GM21737 (cell line): ENCODE measurements around the gene ARID1B.

Source experiments
- ATAC-seq: cut with Tn5 transposase; IDR thresholded peaks from one replicate; pipeline ENCODE4 v1.9.1; 2021; ENCODE audit warnings: mild to moderate bottlenecking, moderate library complexity; ENCODE audit not compliant: unreplicated experiment

Gene ARID1B

DNA sequence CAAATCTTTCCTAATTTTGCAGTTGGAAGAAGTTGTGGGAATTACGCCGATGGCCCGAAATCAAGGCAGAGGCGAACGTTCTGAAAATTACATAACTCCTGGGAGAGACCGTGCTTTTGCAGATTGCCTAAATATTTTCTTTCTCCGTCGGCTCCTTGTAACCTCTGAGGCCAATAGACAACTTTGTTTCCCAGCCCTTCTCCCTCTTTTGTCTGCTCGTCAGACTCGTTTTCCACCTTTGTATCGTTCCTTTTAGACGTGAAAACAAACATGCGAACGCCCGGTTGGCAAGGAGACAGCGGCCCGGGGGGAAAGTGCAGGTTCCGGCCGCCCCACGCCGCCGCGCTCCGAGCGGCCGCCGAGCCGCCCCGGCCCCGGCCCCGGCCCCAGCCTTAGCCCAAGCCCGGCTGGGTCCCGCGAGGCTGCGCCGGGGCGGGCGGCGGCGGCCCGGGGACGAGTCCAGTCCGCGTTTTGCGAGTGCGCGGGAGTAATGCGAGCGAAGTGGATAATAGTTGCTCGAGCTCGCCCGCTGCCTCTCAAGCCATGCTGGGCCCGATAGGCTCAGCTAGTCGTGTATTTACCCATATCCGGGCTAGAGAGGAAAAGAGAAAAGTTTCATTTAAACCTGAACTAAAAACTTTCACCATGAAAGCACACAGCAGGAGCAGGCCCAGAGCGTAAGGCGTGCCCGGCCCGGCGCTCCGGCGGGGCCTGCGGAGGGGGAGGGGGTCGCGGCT, at the start of gene ARID1B:
Gene ARID1B (plus strand): TSS at position 539 of the 737 bp plus-strand sequence. CDS start 303 bp downstream, outside the sequence.
- peak; percentile 40 for ATAC-seq

DNA sequence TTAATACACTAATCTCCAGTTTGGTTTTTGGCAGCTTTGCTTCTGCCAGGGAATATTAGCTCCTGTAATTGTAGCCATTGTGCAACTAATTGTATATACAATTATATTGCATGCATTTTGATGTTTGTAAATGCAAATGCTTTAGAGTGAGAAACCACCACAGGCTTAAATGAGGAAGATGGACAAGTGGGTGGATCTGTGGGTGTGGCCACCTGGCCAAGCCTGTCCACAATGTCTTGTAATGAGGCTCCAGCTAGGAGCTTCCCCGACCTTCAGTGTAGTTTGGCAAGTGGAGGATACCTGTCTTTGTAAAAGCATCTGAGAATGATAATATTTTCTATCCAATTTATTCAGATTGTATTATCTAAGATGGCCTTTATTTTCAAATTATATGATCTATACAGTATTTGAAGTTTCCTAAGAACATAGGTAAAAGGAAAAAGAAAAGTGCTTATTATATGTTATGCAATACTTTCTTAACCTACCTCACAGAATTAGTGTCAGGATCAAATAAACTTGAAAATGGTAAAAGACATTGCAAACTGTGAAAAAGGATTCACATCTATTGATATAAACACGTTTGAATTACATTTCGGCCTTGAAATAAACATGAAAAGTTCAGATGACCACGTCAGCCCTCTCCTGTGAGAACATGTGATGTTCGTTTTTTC, 49.3 kb upstream of the ARID1B start:
- ATAC-seq = no peak

DNA sequence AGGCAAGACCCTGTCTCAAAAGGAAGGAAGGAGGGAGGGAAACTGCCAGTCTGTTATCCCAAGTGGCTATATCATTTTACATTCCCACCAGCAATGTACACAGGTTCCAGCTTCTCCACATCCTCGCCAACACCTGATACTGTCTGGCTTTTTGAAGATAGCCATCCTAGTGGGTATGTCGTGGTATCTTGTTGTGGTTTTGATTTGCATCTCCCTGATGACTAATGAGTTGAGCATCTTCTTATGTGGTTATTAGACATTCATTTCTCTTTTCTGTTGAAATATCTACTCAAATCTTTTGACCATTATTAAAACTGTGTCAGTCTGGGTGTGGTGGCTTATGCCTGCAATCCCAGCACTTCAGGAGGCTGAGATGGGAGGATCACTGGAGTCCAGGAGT, 47.9 kb upstream of the ARID1B start:
- no peak for ATAC-seq

DNA sequence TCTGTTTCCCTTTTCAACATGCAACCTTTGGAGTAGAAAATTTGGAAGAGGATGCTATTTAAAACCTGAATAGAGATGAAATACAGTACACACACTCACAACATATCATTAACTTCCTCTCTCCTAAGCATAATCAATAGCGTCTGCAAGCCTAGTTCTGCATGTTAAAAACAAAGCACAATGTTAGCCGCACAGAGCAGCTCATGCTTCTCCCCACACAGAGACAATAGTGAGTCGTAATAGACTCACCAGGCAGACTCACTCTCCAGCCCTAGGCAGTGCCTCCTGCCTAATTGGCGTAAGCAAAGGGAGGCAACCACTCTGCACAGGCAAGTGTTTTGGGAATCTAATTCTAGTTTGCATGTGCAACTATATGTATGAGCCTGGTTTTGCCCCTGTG, 45.8 kb upstream of the ARID1B start:
- ATAC-seq = no peak

DNA sequence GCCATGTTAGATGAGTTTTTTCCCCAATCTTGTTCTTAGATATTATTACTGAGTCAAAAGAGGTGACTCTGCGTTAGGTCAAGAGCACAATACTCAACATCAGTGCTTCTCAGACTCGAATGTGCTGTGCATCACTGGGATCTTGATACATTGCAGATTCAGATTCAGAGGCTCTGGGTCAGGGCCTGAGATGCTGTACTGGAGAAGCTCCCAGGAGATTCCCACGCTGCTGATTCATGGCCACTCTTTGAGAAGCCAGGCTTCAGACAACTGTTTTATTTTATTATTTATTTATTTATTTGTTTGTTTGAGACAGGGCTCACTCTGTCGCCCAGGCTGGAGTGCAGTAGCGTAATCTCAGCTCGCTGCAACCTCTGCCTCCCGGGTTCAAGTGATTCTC, 41.4 kb upstream of the ARID1B start:
- ATAC-seq = no peak

DNA sequence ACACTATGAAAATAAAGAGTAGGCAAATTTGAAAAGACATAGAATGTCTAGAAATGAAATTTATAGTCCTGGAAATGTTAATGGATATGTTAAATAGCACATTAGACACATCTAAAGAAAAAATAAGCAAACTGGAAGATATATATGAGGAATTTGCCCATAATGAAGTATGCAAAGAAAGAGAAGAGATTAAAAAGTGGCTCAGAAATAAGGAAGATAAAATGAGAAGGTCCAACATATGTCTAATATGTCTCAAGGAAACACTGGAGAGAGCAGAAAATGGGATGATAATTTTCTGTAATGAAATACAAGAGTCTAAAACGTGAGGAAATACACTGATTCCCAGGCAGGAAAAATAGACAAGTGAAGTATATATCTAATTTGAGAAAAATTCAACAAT, 36.6 kb upstream of the ARID1B start:
- ATAC-seq = no peak

DNA sequence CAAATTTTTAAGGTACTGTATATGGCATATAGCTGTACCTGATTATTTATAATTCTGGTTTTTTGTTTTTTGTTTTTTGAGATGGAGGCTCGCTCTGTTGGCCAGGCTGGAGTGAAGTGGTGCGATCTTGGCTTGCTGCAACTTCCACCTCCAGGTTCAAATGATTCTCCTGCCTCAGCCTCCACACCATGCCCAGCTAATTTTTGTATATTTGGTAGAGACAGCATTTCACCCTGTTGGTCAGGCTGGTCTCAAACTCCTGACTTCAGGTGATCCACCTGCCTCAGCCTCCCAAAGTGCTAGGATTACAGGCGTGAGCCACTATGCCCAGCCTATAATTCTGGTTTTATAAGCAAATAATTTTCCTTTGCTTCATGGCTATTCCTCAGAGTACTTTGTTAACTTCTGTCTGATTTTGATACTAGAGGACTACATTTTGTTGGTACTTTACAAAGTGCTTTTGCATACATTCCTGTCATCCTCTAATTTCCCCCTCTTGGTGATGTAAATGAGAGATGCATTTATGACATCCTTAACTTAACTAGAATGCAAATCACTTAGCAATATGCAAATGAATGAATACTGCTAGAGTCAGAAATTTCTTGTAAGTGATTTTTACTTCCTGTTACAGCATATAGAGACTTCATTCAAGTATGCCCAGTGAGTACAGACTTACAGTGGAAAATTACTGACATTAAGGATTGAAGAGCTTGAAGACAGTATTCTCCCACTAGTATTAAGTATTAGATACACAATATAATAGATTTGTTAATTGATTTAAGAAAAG, 35.7 kb upstream of the ARID1B start:
- ATAC-seq = no peak

DNA sequence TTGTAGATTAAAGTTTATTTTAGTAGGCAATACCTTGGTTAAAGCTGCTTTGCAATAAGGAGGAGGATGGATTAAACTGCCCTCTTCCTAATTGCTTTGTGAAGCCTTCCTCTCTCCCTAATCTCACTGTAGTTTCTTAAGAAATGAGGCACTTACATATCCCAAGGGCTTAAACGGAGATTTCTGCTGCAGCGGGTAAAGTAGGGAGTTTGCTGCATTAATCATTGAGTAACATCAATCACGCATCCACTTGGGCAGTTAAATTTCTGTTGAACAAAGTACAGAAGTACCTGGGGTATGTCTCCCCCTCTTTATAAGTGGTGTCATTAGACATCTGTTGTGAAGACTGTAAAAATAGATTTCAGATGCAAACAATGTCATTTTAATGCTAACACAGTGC, 29.5 kb upstream of the ARID1B start:
- no peak for ATAC-seq

DNA sequence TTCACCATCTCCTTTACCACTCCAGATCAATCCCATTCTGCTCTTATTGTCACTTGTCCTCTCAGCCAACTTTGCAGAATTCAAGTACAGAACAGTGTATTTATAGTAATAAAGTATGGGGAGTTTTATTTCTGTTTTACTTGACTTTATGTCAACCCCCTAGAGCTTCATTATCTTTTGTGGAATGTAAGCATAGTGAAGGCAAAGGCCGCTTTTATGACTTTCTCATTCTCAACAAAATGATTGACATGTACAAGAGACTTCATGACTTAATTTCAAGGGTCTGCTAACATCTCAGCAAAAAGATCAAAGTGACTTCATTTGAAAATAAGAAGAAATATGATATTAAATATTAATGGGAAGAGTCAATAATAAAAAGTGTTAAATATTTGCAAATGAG, 28.7 kb upstream of the ARID1B start:
- no peak for ATAC-seq

DNA sequence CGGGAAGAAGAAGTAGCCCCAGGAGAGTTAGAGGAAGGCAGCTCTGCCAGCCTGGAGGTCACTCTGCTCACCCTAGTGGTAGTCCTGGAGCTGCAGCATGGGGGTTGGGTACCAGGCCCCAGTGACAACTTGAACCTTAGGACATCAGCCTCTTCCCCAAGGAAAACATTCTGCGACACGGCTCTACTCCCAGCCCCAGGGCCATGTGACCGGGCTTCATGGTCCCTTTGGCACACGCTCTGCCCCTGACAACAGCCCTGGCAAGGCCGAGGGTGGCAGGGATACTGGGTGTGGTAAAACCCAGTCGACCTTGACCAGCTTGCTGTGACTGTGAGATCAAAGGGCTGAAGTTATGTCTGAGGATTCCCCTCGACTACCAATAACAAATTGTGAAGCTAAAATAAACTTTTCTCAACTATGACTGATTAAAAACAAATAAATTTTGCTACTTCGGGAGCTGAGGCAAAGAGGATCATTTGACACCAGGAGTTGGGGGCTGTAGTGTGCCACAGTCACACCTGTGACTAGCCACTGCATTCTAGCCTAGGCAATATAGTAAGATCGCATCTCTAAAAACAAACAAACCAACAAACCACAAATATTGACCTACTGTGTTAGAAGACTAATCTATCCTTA, 24.4 kb upstream of the ARID1B start:
- peak; percentile 64 for ATAC-seq

DNA sequence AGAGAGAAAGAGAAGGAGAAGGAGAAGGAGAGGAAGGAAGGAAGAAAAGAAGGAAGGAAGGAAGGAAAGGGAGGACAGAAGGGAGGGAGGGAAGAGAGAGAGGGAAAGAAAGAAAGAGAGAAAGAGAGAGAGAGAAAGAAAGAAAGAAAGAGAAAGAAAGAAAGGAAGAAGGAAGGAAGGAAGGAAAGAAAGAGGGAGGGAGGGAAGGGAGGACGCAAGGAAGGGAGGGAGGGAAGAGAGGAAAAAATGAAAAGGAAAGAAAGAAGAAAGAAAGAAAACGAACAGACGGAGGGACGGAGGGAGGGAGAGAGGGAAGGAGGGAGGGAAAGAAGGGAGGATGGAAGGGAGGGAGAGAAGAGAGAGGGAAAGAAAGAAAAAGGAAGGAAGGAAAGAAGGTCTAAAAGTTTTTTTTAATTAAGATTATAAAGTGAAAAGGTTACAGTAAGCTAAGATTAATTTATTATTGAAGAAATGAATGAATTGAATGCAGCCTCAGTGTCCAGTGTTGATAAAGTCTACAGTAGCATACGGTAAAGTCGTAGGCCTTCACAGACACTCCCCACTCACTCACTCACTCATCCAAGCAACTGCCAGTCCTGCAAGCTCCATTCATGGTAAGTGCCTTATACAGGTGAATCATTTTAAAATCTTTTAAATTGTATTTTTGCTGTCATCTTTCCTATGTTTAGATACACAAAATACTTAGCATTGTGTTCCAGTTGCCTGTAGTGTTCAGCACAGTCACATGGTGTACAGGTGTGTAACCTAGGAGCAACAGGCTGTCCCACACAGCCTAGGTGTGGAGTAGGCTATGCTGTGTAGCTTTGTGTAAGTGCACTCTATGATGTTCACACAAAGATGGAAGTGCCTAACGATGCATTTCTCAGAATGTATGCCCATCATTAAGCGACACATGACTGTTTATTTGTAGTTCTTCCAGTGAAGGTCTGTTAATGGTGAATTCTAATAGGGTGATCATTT, 20.3 kb upstream of the ARID1B start:
- no peak for ATAC-seq

DNA sequence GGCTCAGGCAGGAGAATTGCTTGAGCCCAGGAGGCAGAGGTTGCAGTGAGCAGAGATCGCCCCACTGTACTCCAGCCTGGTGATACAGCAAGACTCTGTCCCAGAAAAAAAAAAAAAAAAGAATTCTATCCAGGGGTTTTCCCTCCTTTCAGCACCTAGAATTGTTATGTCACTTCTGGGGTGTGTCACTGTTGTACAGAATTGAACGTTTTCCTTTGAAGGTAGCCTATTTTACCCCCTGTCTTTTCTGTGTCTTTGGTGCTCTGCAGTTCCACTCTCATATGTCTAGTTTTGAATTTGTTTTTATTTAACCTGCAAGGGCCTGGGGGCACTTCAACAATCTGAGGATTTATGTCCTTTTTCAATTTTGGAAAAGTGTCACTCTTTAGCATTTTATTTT, 19.3 kb upstream of the ARID1B start:
- ATAC-seq = no peak

DNA sequence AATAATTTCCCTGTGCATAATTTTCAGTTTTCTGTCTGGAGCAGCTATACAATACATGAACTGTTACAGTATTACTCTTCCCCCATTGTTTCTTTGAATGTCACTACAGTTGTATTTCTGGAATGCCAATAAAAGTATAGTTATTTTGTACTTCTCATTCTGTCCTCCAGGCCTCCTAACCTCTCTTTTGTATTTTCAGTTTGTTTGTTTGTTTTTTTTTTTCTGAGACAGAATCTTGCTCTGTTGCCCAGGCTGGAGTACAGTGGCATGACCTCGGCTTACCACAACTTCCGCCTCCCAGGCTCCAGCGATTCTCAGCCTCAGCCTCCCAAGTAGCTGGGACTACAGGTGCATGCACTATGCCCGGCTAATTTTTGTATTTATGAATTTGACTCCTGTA, 16.8 kb upstream of the ARID1B start:
- ATAC-seq = no peak

DNA sequence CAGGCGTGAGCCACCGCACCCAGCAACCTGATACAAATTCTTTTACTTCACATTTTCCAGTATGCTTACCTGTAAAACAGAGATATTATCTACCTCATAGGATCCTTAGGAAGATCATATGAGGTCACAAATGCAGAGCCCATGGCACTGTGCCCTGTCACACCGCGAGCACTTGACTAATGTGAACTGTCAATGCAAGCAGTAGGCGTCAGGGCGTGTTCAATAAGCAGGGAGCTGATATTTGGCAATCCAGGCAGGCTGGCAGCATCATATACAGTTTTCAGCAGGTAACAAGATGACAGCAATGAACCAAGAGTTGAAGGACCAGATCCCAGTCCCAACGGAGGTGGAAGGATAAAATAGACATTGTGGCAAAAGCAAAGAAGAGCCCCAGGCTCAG, 14.6 kb upstream of the ARID1B start:
- ATAC-seq = no peak

DNA sequence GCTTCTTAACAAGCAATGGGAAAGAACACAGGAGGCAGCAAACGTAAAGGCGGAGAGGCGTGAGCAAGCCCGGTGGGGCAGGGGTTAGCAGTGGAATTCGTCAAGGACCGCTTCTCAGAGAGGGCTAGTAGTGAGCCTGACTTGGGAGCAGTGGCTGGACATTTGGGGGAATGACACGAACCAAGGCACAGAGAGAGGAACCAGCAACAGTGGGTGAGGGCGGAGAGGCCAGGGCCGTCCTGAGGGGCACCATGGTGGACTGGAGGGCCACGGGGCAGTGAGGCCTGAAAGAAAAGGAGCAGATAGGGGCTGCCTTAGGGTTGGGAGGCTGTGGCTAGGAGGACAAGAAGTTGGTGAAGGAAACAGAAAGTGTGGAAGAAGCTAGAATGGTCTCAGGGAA, 12.1 kb upstream of the ARID1B start:
- ATAC-seq = no peak

DNA sequence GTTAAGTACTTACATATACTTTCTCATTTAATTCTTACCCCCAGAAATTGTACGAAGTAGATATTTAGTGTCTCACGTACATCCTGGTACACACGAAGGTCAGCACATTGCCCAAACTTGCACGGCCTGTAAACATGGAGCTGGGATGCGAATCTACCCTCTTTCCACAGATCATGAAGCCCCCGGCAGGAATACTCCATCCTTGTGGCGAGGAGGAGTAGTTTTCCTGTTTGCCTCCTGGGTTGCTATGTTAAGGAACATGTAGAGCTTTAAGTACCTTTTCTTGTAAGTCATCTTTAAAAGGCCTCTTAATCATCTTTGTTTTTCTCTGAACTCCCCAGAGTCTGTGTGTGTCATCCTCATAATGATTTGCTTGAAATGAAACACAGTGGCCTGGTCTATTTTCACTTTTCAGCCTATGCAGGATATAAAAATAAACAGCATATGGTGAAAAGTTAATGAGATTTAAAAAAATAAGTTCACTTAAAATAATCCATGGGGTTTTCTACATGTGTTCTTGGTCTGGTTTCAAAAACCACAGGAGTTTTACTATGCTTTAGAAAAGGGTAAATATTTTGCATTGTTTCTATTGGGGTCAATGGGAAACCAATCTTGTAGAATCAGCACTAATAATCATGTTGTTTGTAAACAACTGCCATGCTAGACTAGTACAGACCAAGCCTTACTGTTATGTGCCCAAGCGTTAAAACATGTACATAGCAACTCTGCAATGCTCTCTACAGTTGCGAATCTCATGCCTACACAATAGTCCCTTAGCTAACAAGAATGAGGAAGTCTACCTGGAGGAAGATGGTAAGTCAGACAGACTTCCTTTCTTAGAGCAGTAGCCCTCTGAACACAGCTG, 9.3 kb upstream of the ARID1B start:
- ATAC-seq = peak; percentile 92

DNA sequence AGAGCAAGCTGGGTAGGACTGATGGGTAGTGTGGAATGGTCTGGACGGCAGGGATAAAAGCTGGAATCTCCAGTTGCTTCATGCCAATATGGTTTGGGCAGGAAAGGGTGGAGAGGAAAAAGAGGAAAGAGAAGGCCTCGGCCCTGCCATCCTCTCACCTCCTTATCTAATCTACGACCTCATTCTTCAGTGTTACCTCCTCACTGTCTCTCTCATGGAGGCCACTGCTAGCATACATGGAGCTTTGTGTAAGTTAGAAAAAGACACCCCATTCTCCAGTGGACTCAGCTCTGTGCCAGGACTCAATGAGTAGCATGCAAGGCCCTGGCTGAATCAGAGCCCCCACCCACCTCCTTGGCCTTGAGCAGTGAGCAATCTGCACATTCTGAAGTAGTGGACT, 6.1 kb upstream of the ARID1B start:
- ATAC-seq = no peak

DNA sequence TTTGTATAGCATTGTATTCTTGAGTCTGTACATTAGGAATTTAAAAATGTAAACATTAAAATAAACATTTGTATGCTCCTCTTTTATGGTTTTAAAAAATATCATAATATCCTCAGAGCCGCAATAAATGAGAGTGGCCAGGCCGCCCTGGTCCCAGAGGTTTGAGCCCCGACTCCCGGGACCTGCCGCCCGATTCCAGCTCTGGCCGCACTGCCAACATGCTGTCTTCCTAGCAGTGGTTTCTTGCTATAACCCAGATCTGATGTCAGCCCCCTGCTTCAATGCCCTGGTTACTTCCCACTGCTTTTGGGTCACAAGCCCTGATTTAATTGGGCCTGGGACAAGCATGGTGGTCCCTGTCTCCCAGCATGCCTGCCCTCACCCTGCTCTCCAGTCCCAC, 5.4 kb upstream of the ARID1B start:
- ATAC-seq = no peak

DNA sequence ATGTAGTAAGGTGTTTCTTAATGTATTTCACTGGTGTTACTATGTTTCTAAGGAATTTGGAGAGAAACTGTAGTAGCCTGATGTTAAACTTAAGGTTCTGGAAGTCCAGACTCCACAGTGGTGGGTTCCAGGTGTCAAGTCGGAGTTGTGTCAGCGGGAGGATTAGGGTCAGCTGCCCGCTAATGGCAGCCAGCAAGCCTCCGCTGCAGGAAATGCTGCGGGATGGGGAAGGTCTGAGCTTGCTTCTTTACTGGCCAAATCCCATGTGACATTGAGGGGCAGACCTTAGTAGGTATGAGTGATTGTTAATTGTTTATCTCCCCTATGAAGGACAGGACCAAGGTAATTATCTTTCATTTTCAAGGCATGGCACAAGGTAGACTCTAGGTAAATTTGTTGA, 3.7 kb upstream of the ARID1B start:
- ATAC-seq = no peak
